D721Med (cell line): ENCODE measurements around the gene SNX30.

ENCODE experiments used
- DNase-seq: peaks from one replicate; pipeline ENCODE4 v3.0.0; 2011; ENCODE audit warnings: low spot score; ENCODE audit not compliant: insufficient read length
- FAIRE-seq: peaks from 2 replicates; lab custom pipeline; 2011; peaks lifted over from hg19 to GRCh38; lab: Jason Lieb, UNC
- CTCF ChIP-seq: IDR thresholded peaks from 2 replicates; pipeline ENCODE4 v1.5.1; 2012; ENCODE audit warnings: mild to moderate bottlenecking, control low read depth; ENCODE audit not compliant: insufficient read depth; ENCODE audit errors: missing control alignments

The SNX30 gene

GRCh38 chr9:112752334-112753125 lies 2.0 kb downstream of the SNX30 start:
- no peak for FAIRE-seq
- no peak for DNase-seq
- no peak for TF ChIP-seq CTCF

GRCh38 chr9:112753725-112754124 lies 3.2 kb downstream of the SNX30 start:
- no peak for FAIRE-seq
- no peak for DNase-seq
- TF ChIP-seq CTCF = no peak

GRCh38 chr9:112754578-112754977 lies 4.0 kb downstream of the SNX30 start:
- DNase-seq (no peak), FAIRE-seq (no peak)
- TF ChIP-seq CTCF = no peak

- DNase-seq = no peak
- no peak for FAIRE-seq
- TF ChIP-seq CTCF = no peak
Observed at GRCh38 chr9:112755016-112755427, 4.5 kb downstream of the SNX30 start.

- DNase-seq (no peak), FAIRE-seq (no peak)
- TF ChIP-seq CTCF = no peak
Observed at GRCh38 chr9:112755675-112756074, 5.1 kb downstream of the SNX30 start.

- DNase-seq = no peak
- FAIRE-seq = no peak
- TF ChIP-seq CTCF = no peak
Observed at GRCh38 chr9:112757282-112757883, 6.8 kb downstream of the SNX30 start.

- FAIRE-seq (no peak), DNase-seq (no peak)
- TF ChIP-seq CTCF = no peak
Observed at GRCh38 chr9:112757940-112758339, 7.4 kb downstream of the SNX30 start.
